ENCODE data around the gene RANGAP1. TPM values are rescaled to one million over a fixed set of nuclear protein-coding genes. Genes with fewer than 3 reads are reported as not detected.

RANGAP1 gene
- total and polyA plus RNA-seq, 2 of the 13 experiments (the other 11 are each of a cell fraction or from before 2014, with no cell fraction given), result 51.8 to 83.9 TPM

DNA sequence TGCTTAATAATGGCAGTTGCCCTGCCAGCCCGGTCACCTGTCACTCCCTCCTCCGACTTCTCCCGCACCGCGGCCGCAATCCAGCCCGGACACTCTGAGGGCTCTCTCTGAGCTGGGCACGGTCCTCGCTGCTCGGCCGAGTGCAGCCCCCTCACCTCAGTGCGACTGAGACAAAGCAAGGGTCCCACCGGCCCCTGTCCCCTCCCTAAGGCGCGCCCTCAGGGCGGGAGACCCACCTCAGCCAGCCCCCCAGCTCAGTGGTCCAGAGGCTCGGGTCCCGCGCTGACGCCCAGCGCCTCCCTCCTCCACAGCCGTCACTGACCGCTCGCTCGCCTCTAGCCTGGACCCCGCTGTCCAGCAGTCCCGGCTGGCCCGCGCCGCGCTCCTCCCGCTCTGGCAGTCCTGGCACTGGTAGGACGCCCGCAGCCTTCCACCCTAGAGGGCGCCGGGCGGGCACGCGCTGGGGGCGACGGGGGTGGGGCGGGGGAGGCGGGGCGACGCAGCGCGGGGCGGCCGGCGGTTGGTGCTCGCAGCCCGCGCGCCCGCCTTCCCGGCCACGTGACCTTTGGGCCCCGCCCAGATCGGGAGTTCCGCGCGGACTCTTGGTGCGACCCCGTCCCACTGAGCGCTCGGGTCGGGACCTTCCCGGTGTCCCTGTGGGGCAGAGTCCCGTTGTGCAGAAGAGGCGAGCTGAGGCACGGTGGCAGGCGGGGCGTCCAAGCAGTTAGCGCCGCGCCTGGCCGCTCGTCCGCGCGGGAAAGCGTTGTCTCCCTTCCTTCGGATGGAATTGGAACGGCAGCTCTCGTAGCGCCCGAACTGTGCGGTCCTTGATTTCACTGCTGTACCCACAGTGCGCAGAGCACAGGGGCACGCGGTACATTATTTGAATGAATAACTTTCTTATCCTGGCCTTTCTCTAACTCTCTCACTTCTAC is 88.7 kb downstream of the RANGAP1 start (continued):
- no peak for TF ChIP-seq RBAK (CRISPR knock-in tag; IDR thresholded peaks at IDR 0.05)
- peak; percentile 65 for TF ChIP-seq ZMYM4 (CRISPR knock-in tag; IDR thresholded peaks at IDR 0.05)
- TF ChIP-seq RBM39 (IDR thresholded peaks at IDR 0.05; ENCODE audit: low read depth, low read length, poor library complexity, severe bottlenecking), result peak; percentile 35
- TF ChIP-seq HNRNPK (IDR thresholded peaks at IDR 0.05; ENCODE audit: low read depth, low read length, poor library complexity, severe bottlenecking), result no peak
- no peak for TF ChIP-seq ATF7 (IDR thresholded peaks at IDR 0.05)
- TF ChIP-seq ATF7 (CRISPR knock-in tag; IDR thresholded peaks at IDR 0.05), result 0 out of 2 replicates have a peak, but pooled peaks have one; percentile 28
- TF ChIP-seq SAFB2 (CRISPR knock-in tag; IDR thresholded peaks at IDR 0.05; ENCODE audit: borderline replicate concordance, low read depth), result no peak
- TF ChIP-seq, protein P1, sequence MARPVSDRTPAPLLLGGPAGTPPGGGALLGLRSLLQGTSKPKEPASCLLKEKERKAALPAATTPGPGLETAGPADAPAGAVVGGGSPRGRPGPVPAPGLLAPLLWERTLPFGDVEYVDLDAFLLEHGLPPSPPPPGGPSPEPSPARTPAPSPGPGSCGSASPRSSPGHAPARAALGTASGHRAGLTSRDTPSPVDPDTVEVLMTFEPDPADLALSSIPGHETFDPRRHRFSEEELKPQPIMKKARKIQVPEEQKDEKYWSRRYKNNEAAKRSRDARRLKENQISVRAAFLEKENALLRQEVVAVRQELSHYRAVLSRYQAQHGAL (CRISPR knock-in tag; IDR thresholded peaks at IDR 0.05; ENCODE audit: not compliant biosample characterization), result no peak
- TF ChIP-seq, protein P2, sequence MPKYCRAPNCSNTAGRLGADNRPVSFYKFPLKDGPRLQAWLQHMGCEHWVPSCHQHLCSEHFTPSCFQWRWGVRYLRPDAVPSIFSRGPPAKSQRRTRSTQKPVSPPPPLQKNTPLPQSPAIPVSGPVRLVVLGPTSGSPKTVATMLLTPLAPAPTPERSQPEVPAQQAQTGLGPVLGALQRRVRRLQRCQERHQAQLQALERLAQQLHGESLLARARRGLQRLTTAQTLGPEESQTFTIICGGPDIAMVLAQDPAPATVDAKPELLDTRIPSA (CRISPR knock-in tag; IDR thresholded peaks at IDR 0.05; ENCODE audit: borderline replicate concordance), result no peak
- TF ChIP-seq HOXA7 (CRISPR knock-in tag; IDR thresholded peaks at IDR 0.05), result no peak
- peak; percentile 77 for TF ChIP-seq ZNF605 (CRISPR knock-in tag; IDR thresholded peaks at IDR 0.05)
- TF ChIP-seq, protein P3, sequence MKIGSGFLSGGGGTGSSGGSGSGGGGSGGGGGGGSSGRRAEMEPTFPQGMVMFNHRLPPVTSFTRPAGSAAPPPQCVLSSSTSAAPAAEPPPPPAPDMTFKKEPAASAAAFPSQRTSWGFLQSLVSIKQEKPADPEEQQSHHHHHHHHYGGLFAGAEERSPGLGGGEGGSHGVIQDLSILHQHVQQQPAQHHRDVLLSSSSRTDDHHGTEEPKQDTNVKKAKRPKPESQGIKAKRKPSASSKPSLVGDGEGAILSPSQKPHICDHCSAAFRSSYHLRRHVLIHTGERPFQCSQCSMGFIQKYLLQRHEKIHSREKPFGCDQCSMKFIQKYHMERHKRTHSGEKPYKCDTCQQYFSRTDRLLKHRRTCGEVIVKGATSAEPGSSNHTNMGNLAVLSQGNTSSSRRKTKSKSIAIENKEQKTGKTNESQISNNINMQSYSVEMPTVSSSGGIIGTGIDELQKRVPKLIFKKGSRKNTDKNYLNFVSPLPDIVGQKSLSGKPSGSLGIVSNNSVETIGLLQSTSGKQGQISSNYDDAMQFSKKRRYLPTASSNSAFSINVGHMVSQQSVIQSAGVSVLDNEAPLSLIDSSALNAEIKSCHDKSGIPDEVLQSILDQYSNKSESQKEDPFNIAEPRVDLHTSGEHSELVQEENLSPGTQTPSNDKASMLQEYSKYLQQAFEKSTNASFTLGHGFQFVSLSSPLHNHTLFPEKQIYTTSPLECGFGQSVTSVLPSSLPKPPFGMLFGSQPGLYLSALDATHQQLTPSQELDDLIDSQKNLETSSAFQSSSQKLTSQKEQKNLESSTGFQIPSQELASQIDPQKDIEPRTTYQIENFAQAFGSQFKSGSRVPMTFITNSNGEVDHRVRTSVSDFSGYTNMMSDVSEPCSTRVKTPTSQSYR (CRISPR knock-in tag; IDR thresholded peaks at IDR 0.05; ENCODE audit: borderline replicate concordance), result no peak
- 0 out of 2 replicates have a peak, but pooled peaks have one; percentile 54 for TF ChIP-seq GTF3A (CRISPR knock-in tag; conservative IDR thresholded peaks at IDR 0.05)
- TF ChIP-seq SAP130 (CRISPR knock-in tag; IDR thresholded peaks at IDR 0.05; ENCODE audit: low read depth), result peak; percentile 77
- no peak for TF ChIP-seq ATAD3A (CRISPR knock-in tag; IDR thresholded peaks at IDR 0.05)
- TF ChIP-seq, protein P4, sequence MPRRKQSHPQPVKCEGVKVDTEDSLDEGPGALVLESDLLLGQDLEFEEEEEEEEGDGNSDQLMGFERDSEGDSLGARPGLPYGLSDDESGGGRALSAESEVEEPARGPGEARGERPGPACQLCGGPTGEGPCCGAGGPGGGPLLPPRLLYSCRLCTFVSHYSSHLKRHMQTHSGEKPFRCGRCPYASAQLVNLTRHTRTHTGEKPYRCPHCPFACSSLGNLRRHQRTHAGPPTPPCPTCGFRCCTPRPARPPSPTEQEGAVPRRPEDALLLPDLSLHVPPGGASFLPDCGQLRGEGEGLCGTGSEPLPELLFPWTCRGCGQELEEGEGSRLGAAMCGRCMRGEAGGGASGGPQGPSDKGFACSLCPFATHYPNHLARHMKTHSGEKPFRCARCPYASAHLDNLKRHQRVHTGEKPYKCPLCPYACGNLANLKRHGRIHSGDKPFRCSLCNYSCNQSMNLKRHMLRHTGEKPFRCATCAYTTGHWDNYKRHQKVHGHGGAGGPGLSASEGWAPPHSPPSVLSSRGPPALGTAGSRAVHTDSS (CRISPR knock-in tag; conservative IDR thresholded peaks at IDR 0.05), result no peak
- TF ChIP-seq SMYD3 (CRISPR knock-in tag; IDR thresholded peaks at IDR 0.05), result no peak
- TF ChIP-seq, protein P5, sequence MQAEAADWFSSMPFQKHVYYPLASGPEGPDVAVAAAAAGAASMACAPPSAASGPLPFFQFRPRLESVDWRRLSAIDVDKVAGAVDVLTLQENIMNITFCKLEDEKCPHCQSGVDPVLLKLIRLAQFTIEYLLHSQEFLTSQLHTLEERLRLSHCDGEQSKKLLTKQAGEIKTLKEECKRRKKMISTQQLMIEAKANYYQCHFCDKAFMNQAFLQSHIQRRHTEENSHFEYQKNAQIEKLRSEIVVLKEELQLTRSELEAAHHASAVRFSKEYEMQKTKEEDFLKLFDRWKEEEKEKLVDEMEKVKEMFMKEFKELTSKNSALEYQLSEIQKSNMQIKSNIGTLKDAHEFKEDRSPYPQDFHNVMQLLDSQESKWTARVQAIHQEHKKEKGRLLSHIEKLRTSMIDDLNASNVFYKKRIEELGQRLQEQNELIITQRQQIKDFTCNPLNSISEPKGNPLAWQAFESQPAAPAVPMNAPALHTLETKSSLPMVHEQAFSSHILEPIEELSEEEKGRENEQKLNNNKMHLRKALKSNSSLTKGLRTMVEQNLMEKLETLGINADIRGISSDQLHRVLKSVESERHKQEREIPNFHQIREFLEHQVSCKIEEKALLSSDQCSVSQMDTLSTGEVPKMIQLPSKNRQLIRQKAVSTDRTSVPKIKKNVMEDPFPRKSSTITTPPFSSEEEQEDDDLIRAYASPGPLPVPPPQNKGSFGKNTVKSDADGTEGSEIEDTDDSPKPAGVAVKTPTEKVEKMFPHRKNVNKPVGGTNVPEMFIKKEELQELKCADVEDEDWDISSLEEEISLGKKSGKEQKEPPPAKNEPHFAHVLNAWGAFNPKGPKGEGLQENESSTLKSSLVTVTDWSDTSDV (CRISPR knock-in tag; IDR thresholded peaks at IDR 0.05), result no peak
- no peak for TF ChIP-seq HHEX (CRISPR knock-in tag; IDR thresholded peaks at IDR 0.05)
